CD14-positive monocyte (primary cell): Measurements from ENCODE around the gene GOLPH3. TPM values are rescaled to one million over a fixed set of nuclear protein-coding genes. Genes with fewer than 3 reads are reported as not detected.

Experiments used
- DNase-seq, 3 donors: peaks; one replicate each; pipeline ENCODE4 v3.0.0-alpha.2; 2011 to 2022
- H2AFZ ChIP-seq: 2 replicates; pipeline ENCODE4 v1.6.0; 2012; ENCODE audit warnings: mild to moderate bottlenecking, low read depth, low read length, inconsistent platforms; ENCODE audit not compliant: insufficient read depth, poor library complexity, severe bottlenecking
- H3K27ac ChIP-seq, 2 donors: 1 replicate in 1 of 2; 2 replicates in 1 of 2; pipeline ENCODE4 v1.5.1; 2012 to 2013; ENCODE audit warnings: low read length in 2 of 2, control low read depth in 1 of 2, inconsistent platforms in 1 of 2, low read depth in 1 of 2, mild to moderate bottlenecking in 1 of 2
- H3K27me3 ChIP-seq, 2 donors: one replicate each; pipeline versions ENCODE4 v1.6.0 to v1.6.1; 2011 to 2013; ENCODE audit warnings: low read length in 2 of 2; ENCODE audit not compliant: control insufficient read depth in 2 of 2, insufficient read depth in 2 of 2
- H3K36me3 ChIP-seq, 2 donors: replicated peaks in 1 of 2; 1 replicate in 1 of 2; 2 replicates in 1 of 2; pipeline versions ENCODE4 v1.5.1 to v1.6.1; 2012 to 2013; ENCODE audit warnings: low read length in 2 of 2, control low read depth in 1 of 2, inconsistent platforms in 1 of 2, mild to moderate bottlenecking in 1 of 2; ENCODE audit not compliant: insufficient read depth in 2 of 2, control insufficient read depth in 1 of 2
- H3K4me1 ChIP-seq, 2 donors: 1 replicate in 1 of 2; 2 replicates in 1 of 2; pipeline versions ENCODE4 v1.5.1 to v1.6.1; 2012 to 2013; ENCODE audit warnings: low read length in 2 of 2, control low read depth in 1 of 2, inconsistent platforms in 1 of 2, mild to moderate bottlenecking in 1 of 2, moderate library complexity in 1 of 2; ENCODE audit not compliant: insufficient read depth in 2 of 2, control insufficient read depth in 1 of 2
- H3K4me2 ChIP-seq: replicated peaks from 2 replicates; pipeline ENCODE3; 2012; ENCODE audit warnings: low read length, moderate library complexity, mild to moderate bottlenecking; ENCODE audit not compliant: poor library complexity, severe bottlenecking; ENCODE audit errors: extremely low read depth
- H3K4me3 ChIP-seq, 3 experiments: fragments of 200-600 bp in 1 of 3; sonication (generic) in 1 of 3; replicated peaks in 1 of 3; 1 replicate in 2 of 3; 2 replicates in 1 of 3; pipeline ENCODE4 v1.5.1; 2011 to 2013; ENCODE audit warnings: low read length in 3 of 3, mild to moderate bottlenecking in 3 of 3, control low read depth in 2 of 3, low read depth in 2 of 3, inconsistent platforms in 1 of 3, moderate library complexity in 1 of 3
- H3K79me2 ChIP-seq: 2 replicates; pipeline ENCODE4 v1.6.0; 2012; ENCODE audit warnings: mild to moderate bottlenecking, control low read depth, inconsistent platforms, low read length, moderate library complexity; ENCODE audit not compliant: insufficient read depth
- H3K9ac ChIP-seq: 2 replicates; pipeline ENCODE4 v1.6.0; 2017; ENCODE audit warnings: low read length, mild to moderate bottlenecking; ENCODE audit not compliant: insufficient read depth, poor library complexity, severe bottlenecking
- H3K9me3 ChIP-seq, 2 donors: replicated peaks in 1 of 2; 1 replicate in 1 of 2; 2 replicates in 1 of 2; pipeline versions ENCODE4 v1.5.1 to v1.6.1; 2012 to 2013; ENCODE audit warnings: low read length in 2 of 2, control low read depth in 1 of 2; ENCODE audit not compliant: control insufficient read depth in 1 of 2, insufficient read depth in 1 of 2
- H4K20me1 ChIP-seq: 2 replicates; pipeline ENCODE4 v1.6.0; 2012; ENCODE audit warnings: mild to moderate bottlenecking, low read length, control low read depth, moderate library complexity; ENCODE audit not compliant: insufficient read depth
- H3K27ac Mint-ChIP-seq, 7 donors: one replicate each; pipeline ENCODE4 v1.8.0; 2020; ENCODE audit warnings: mild to moderate bottlenecking in 7 of 7, mixed read lengths in 7 of 7, moderate library complexity in 6 of 7, inconsistent platforms in 2 of 7
- H3K27me3 Mint-ChIP-seq, 3 donors: one replicate each; pipeline ENCODE4 v1.8.0; 2021 to 2022; ENCODE audit warnings: low read depth in 3 of 3, mild to moderate bottlenecking in 3 of 3, mixed read lengths in 3 of 3, moderate library complexity in 3 of 3, inconsistent platforms in 1 of 3
- H3K36me3 Mint-ChIP-seq, 2 donors: one replicate each; pipeline ENCODE4 v1.8.0; 2020; ENCODE audit warnings: mixed read lengths in 2 of 2, inconsistent platforms in 1 of 2, mild to moderate bottlenecking in 1 of 2
- H3K4me1 Mint-ChIP-seq: one replicate; pipeline ENCODE4 v1.8.0; 2020; ENCODE audit warnings: mild to moderate bottlenecking, mixed read lengths
- H3K4me3 Mint-ChIP-seq, 2 donors: one replicate each; pipeline ENCODE4 v1.8.0; 2020; ENCODE audit warnings: mild to moderate bottlenecking in 2 of 2, mixed read lengths in 2 of 2, moderate library complexity in 1 of 2
- H3K9me3 Mint-ChIP-seq, 7 donors: one replicate each; pipeline ENCODE4 v1.8.0; 2020 to 2022; ENCODE audit warnings: mixed read lengths in 7 of 7, mild to moderate bottlenecking in 6 of 7, moderate library complexity in 6 of 7, inconsistent platforms in 2 of 7
- WGBS: methylation state at CpG from one replicate; pipeline ENCODE4 v1.1.5; 2013; ENCODE audit warnings: missing lambda C conversion rate; ENCODE audit not compliant: insufficient coverage; 5-methylcytosine and 5-hydroxymethylcytosine counted together
- intact Hi-C, 2 donors: fragments of 100-400 bp; cut with micrococcal nuclease; formaldehyde crosslinking; loops; one replicate each; pipeline versions ENCODE4 v1.15.0 to v1.15.1; 2023
- polyA plus RNA-seq, 3 donors: library from polyadenylated mRNA; depleted of rRNA in 1 of 3; unstranded in 2 of 3; stranded (reverse) in 1 of 3; fragments of 300-500 nt in 2 of 3; fragments of >200 nt in 1 of 3; fragmentation: Illumina TruSeq in 2 of 3; gene quantifications; 1 replicate in 2 of 3; 2 replicates in 1 of 3; pipeline ENCODE4 v1.2.3, GENCODE V29; 2012 to 2021
- TF ChIP-seq, protein P1 (sequence below): fragments of 200-600 bp; IDR thresholded peaks from one replicate; pipeline ENCODE4 v1.8.0; 2022; ENCODE audit warnings: antibody characterized with exemption, mild to moderate bottlenecking

GOLPH3 gene
- polyA plus RNA-seq, 3 donors: 25.1 to 108 (median 105) TPM

DNA sequence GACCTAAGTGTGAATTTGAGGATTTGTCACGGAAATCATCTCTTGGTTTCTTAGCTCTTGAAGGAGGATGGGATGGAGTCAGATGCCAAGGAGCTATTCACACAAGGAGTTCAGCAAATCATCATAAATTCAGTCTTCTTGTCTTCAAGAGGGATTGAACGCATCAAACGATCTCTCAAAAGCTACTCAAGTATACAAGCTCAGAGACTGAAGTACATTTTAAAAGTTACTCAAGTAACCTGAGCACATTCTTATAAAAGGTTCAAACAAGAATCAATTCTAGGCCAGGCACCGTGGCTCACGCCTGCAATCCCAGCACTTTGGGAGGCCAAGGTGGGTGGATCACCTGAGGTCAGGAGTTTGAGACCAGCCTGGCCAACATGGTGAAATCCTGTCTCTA, 21.1 kb upstream of the GOLPH3 start:
- no peaks in the 10 kb centered on the region for H3K79me2 ChIP-seq
- no peaks in the 10 kb centered on the region for H3K9me3 ChIP-seq
- TF ChIP-seq, protein P1, sequence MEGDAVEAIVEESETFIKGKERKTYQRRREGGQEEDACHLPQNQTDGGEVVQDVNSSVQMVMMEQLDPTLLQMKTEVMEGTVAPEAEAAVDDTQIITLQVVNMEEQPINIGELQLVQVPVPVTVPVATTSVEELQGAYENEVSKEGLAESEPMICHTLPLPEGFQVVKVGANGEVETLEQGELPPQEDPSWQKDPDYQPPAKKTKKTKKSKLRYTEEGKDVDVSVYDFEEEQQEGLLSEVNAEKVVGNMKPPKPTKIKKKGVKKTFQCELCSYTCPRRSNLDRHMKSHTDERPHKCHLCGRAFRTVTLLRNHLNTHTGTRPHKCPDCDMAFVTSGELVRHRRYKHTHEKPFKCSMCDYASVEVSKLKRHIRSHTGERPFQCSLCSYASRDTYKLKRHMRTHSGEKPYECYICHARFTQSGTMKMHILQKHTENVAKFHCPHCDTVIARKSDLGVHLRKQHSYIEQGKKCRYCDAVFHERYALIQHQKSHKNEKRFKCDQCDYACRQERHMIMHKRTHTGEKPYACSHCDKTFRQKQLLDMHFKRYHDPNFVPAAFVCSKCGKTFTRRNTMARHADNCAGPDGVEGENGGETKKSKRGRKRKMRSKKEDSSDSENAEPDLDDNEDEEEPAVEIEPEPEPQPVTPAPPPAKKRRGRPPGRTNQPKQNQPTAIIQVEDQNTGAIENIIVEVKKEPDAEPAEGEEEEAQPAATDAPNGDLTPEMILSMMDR: no peak
- H3K36me3 ChIP-seq: no peaks in the 10 kb centered on the region
- no peak overlapping the region for H3K27ac ChIP-seq
- no peak for DNase-seq
- H3K27ac Mint-ChIP-seq: no peak overlapping the region
- no peak overlapping the region for H3K4me2 ChIP-seq
- no peak overlapping the region for H3K9ac ChIP-seq
- H3K4me1 ChIP-seq: peaks cover 13 to 16% of the 10 kb centered on the region in 2 donors
- no peak overlapping the region for H3K4me3 ChIP-seq
- no peak overlapping the region for H2AFZ ChIP-seq
- intact Hi-C loops: no loop called here
- 100% methylated on average over 1 of the region's 5 CpGs for WGBS
- no peaks in the 10 kb centered on the region for H3K36me3 Mint-ChIP-seq
- peaks cover 0 to 1% (median 0%) of the 10 kb centered on the region in 3 donors for H3K27me3 Mint-ChIP-seq
- no peaks in the 10 kb centered on the region for H3K27me3 ChIP-seq
- peaks cover 18% of the 10 kb centered on the region for H3K4me1 Mint-ChIP-seq
- no peaks in the 10 kb centered on the region for H3K9me3 Mint-ChIP-seq
- H4K20me1 ChIP-seq: no peaks in the 10 kb centered on the region
- peak overlapping the region in 1 of 2 donors; percentile 4 for H3K4me3 Mint-ChIP-seq

GRCh38 chr5:32193591-32193990, 19.5 kb upstream of the GOLPH3 start:
- no peaks in the 10 kb centered on the region for H3K9me3 ChIP-seq
- H3K27me3 Mint-ChIP-seq: peaks cover 0 to 1% (median 0%) of the 10 kb centered on the region in 3 donors
- TF ChIP-seq, protein P1: no peak
- 0% methylated on average over 7 of the region's 7 CpGs for WGBS
- H3K9ac ChIP-seq: no peak overlapping the region
- H3K36me3 ChIP-seq: no peaks in the 10 kb centered on the region
- peak overlapping the region; percentile 58 for H2AFZ ChIP-seq
- intact Hi-C loops: no loop called here
- peaks cover 15% of the 10 kb centered on the region for H3K4me1 Mint-ChIP-seq
- peak overlapping the region; percentile 32 to 47 for H3K27ac ChIP-seq
- H3K79me2 ChIP-seq: no peaks in the 10 kb centered on the region
- DNase-seq: peak; percentile 61 to 72 (median 62)
- no peaks in the 10 kb centered on the region for H4K20me1 ChIP-seq
- peak overlapping the region in 2 of 3 experiments; percentile 25 to 56 for H3K4me3 ChIP-seq
- peak overlapping the region; percentile 24 to 87 (median 81) for H3K27ac Mint-ChIP-seq
- H3K4me3 Mint-ChIP-seq: peak overlapping the region; percentile 66 to 85
- peaks cover 12% of the 10 kb centered on the region in 2 donors for H3K4me1 ChIP-seq
- no peaks in the 10 kb centered on the region for H3K36me3 Mint-ChIP-seq
- no peaks in the 10 kb centered on the region for H3K27me3 ChIP-seq
- H3K4me2 ChIP-seq: peak overlapping the region; percentile 71
- H3K9me3 Mint-ChIP-seq: peaks cover 0 to 3% (median 0%) of the 10 kb centered on the region in 7 donors
